Endometrium (tissue), 2 donors: Measurements from ENCODE around the gene GLRX2.
A peak's percentile ranks its signal among the peaks of the same experiment; 100 is the strongest.

ENCODE experiments used
- FAIRE-seq: peaks from 2 replicates; lab custom pipeline; 2012; peaks lifted over from hg19 to GRCh38; lab: Jason Lieb, UNC
- donor health status: control.
- donor health status: control.

GLRX2 gene

GRCh38 chr1:193111641-193112090 is 6.5 kb upstream of the GLRX2 start:
- FAIRE-seq, result no peak

- FAIRE-seq, result no peak
These were observed 5.7 kb upstream of the GLRX2 start for GRCh38 chr1:193110864-193111263.

DNA sequence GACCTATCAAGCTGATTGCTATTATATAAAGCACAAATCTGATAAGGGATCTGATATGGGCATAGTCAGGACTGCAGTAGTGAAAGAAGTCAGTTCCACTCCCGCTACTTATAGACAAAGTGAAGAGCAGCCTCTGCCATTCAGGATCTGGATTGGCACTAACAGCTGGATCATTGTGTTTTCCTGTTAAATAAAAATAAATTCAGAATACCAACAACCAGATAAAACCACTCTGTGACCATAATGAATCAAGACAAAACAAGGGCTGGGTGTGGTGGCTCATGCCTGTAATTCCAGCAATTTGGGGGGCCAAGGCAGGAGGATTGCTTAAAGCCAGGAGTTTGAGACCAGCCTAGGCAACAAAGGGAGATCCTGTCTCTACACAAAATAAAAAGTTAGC is 5.0 kb upstream of the GLRX2 start:
- no peak for FAIRE-seq

GRCh38 chr1:193109619-193110018 is 4.4 kb upstream of the GLRX2 start:
- FAIRE-seq, result no peak

DNA sequence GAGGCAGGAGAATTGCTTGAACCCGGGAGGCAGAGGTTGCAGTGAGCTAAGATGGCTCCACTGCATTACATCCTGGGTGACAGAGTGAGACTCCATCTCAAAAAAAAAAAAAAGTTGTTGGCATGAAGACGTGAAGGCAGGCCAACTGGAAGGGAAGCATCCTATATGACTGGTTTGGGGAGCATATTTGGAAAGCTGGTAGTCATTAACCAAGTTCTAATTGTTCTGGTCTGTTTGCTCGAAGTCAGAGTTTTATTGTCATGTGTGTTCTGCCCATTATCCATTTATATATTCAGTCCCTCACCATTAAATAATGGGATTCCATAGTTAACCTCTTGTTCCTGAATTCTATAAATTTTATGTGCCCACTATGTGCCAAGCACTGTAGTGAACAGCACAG is 3.3 kb upstream of the GLRX2 start:
- FAIRE-seq, result no peak

DNA sequence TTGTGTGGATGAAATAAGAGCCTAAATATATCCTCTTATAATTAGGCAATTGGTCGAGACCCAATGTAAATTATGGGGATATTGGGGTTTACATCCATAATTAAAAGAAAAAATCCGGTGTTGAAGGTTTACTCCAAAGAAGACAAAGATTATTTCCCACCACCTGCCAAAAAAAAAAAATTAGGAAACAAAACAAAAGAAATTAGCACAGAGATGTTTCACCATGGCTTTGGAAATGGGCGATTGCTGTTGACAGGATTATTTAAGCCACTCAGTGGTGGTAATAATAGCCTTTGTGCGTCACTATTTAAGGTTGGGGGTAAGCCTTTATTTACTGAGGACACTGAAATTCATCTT is 585 bp upstream of the GLRX2 start:
- FAIRE-seq, result no peak

DNA sequence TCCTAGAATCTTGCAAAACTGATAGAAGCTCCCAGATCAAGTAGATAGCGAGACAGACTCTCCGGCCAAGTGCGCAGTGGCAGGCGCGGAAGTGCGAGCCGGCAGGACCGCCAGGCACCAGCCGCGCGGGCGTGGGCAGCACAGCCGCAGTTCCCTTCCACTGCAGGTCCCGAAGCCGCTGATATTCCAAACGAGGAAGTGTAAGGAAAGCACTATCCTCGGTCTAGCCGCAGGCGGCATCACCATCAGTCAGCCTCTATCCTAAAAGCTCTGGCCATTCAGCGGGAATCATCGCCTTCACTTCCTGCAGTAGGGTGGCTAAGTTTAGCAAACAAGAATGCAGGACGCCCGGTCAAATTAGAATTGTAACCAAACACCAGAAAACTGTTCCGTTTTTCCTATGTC is 710 bp downstream of the GLRX2 start:
- FAIRE-seq, result no peak

DNA sequence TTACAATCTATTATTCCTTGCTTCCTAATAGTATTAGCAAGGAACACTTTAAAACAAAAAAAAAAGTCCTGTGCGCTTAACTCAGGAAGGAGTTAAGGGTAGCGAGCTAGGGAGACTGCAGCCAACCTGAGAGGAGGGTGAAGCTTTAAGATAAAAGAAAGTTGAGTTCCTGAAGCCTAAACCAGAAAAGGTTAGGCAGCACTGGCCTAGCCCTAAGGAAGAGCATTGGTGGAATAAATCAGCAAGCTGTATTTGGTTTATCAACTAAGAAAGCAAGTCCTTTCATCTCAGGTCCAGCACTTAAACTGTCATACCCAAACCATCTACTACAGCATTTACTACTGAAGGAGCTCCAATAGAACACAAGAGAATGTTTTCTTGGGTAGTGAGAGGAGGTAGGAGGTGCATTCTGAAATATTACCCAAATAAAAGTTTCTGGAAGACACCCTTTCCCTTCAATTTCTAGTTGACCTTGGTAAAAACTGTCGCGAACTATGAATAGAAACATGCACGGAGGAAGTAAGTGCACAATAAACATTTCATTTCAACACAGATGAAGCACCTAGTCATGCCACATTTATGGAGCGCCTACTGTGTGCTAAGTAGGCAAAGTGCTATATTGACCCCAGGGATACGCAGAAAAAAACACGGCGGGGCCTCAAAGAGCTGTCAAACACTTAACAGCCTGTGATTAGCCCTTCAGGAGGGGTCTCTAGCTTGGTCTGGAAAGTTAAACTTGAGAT is 1.3 kb downstream of the GLRX2 start:
- FAIRE-seq, result no peak

GRCh38 chr1:193102662-193103061 is 2.6 kb downstream of the GLRX2 start:
- no peak for FAIRE-seq

DNA sequence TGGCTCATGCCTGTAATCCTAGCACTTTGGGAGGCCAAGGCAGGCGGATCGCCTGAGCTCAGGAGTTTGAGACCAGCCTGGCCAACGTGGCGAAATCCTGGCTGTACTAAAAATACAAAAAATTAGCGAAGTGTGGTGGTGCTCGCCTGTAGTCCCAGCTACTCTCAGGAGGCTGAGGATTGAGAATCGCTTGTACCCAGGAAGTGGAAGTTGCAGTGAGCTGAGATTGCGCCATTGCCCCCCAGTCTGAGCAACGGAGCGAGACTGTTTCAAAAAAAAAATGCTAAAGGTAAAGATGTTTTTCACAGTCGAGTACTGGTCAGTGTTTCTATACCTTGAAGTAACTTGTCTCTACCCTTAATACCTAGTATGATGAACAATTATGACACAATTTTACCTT is 11.1 kb downstream of the GLRX2 start:
- no peak for FAIRE-seq

GRCh38 chr1:193090865-193091264 is 14.3 kb downstream of the GLRX2 start:
- peak; percentile 58 for FAIRE-seq

- FAIRE-seq, result no peak
These were observed 17.3 kb downstream of the GLRX2 start for GRCh38 chr1:193087893-193088292.

DNA sequence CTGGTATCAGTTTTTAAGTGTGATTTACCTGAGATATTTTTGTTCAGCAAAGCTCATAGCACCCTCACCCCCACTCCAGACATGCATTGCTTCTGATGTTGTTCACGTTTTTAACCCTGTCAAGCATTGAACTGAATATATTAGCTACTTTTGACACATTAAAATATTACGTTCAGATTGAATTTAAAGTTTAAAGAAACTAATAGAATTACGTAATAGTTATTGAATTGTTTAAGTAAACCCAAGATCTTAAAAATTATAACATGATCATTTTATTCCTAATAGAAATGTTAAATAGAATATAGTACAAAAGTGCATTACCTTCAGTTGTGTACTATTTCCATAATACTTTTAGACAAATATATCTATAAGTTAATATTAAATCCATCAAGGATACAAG is 18.9 kb downstream of the GLRX2 start:
- FAIRE-seq, result no peak

DNA sequence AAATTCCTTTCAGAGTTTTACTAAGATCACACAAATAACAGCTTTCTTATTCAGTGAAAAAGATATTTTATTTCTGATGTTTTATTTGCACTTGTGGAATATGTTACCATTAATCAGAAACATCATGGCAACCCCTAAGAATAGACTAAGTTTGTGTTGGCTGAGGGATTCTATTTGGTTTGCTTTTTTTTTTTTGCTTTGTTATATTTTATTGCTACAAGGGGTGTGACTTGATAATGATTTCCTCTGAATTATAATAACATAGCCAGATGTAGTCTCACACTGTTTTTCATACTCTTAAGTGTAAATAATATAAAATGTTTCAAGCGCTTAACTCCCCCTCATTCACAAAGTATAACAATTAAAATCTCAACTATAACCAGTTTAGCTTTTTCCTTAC is 20.0 kb downstream of the GLRX2 start:
- FAIRE-seq, result peak; percentile 97

DNA sequence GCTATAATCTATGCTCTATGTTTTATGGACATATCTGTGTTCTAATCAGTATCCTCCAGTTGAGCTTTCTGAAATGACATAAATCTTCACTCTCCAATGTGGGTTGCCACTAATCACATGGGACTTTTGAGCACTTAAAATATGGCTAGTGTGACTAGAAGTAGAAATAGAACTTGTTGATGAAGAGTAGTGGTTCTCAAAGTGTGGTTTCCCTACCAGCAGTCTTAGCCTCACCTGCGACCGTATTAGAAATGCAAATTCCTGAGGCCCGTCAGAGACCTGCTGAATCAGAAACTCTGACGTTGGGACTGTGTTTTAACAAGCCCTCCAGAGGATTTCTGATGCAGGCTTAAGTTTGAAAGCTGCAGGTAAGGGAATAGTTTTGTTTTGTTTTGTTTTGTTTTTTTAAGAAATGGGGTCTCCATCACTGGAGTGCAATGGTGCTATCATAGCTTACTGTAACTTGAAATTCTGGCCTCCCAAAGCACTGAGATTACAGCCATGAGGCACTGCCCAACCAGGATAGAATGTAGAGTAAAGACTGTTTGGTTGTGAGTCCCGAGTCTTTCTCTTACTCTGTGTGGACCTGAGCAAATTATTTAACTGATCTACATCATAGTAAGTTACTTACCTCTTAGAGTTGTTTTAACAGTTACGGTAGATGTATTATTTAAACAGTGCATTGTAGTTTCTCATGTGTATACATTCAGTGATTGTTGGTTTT is 21.7 kb downstream of the GLRX2 start:
- FAIRE-seq, result no peak

GRCh38 chr1:193079187-193079586 is 26.0 kb downstream of the GLRX2 start:
- FAIRE-seq, result no peak

GRCh38 chr1:193077991-193078390 is 27.2 kb downstream of the GLRX2 start:
- no peak for FAIRE-seq

GRCh38 chr1:193070942-193071341 is 34.3 kb downstream of the GLRX2 start:
- FAIRE-seq, result no peak

DNA sequence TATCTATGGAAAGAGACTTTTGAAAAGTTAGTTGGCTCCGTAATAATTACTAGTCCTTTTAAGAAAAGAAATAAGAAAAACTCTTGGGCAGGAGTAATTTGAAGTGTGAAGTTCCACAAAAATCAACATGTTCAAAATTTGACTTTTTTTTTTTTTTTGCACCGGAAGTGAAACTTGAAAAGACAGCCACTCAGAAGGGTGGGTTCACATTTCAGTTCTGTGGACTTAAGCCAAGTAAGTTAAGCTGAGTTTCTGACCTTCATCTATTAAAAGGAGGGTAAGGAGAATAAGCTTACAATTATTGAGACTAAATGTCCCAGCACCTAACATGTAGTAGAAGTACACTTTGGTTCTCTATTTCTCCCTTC is 34.8 kb downstream of the GLRX2 start:
- FAIRE-seq, result no peak

- no peak for FAIRE-seq
These were observed 35.3 kb downstream of the GLRX2 start for GRCh38 chr1:193069748-193070385.

GRCh38 chr1:193068013-193068412 is 37.2 kb downstream of the GLRX2 start:
- no peak for FAIRE-seq

- no peak for FAIRE-seq
These were observed 38.6 kb downstream of the GLRX2 start for GRCh38 chr1:193066606-193067005.

DNA sequence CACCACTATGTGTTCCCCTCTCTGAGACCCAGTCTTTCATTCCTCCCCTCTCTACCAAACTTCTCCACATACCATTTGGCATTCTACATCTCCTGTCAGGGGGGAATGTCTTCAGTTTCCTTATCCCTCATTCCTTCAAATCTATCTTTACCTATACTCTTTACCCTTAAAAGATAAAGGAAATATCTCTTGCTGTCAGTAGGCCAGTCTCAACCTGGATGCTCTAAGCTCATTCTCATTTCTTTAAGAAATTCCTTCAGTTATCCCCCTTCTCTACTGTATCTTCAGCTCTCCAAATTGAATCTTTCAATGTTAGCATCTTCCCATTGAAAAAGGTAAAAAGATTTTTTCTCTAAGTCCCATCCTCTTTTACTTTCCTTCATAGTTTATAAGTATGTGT is 39.3 kb downstream of the GLRX2 start:
- FAIRE-seq, result no peak
